Large intestine (tissue), 3 donors: Measurements from ENCODE around the gene SLC45A1. TPM values are rescaled to one million over a fixed set of nuclear protein-coding genes. Genes with fewer than 3 reads are reported as not detected.

ENCODE experiments used
- DNase-seq, 2 donors: peaks; one replicate each; pipeline versions ENCODE4 v3.0.0 to v3.0.0-alpha.2; 2013
- H3K27ac ChIP-seq: one replicate; pipeline ENCODE4 v1.5.1; 2013; ENCODE audit warnings: low read length
- H3K27me3 ChIP-seq: 2 replicates; pipeline ENCODE4 v1.6.1; 2013; ENCODE audit warnings: low read length; ENCODE audit not compliant: control insufficient read depth, insufficient read depth
- H3K36me3 ChIP-seq: 2 replicates; pipeline ENCODE4 v1.6.1; 2013; ENCODE audit warnings: low read length; ENCODE audit not compliant: control insufficient read depth, insufficient read depth
- H3K4me1 ChIP-seq: one replicate; pipeline ENCODE4 v1.6.1; 2013; ENCODE audit warnings: low read length; ENCODE audit not compliant: control insufficient read depth, insufficient read depth
- H3K4me3 ChIP-seq: one replicate; pipeline ENCODE4 v1.5.1; 2013; ENCODE audit warnings: low read length
- H3K9me3 ChIP-seq: one replicate; pipeline ENCODE4 v1.6.1; 2013; ENCODE audit warnings: mild to moderate bottlenecking, low read depth, low read length, moderate library complexity; ENCODE audit not compliant: control insufficient read depth
- WGBS: methylation state at CpG from one replicate; pipeline ENCODE4 v1.1.5; 2013; ENCODE audit warnings: low lambda C conversion rate; ENCODE audit not compliant: insufficient coverage; 5-methylcytosine and 5-hydroxymethylcytosine counted together
- polyA plus RNA-seq: library from polyadenylated mRNA; unstranded; fragments of 120-200 nt; gene quantifications from one replicate; pipeline ENCODE4 v1.2.1, GENCODE V29; 2013

Gene SLC45A1
- polyA plus RNA-seq, 1 donor = 2.0 TPM

DNA sequence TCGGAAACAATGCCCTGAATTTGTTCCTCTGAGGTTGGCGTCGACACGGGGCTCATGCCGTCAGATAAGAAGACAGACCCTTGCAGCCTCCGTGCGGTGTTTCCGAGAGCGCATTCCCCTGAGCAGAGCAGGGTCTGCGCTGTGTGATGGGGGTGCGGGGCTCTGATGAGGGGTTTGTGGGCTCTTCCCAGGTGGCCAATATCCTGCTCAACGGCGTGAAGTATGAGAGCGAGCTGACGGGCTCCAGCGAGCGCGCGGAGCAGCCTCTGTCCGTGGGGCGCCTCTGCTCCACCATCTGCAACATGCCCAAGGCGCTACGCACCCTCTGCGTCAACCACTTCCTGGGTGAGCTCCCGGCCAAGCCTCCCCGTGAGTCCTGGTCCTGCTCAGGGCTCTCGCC, 17.3 kb downstream of the SLC45A1 start:
- Histone ChIP-seq H3K27me3 (no peaks in the 10 kb centered on the region), H3K27ac (no peak overlapping the region), H3K9me3 (no peaks in the 10 kb centered on the region), H3K4me3 (no peak overlapping the region), H3K4me1 (no peaks in the 10 kb centered on the region), H3K36me3 (no peaks in the 10 kb centered on the region)
- no peak for DNase-seq
- no CpG with 5 or more reads among the region's 27 CpGs for WGBS

DNA sequence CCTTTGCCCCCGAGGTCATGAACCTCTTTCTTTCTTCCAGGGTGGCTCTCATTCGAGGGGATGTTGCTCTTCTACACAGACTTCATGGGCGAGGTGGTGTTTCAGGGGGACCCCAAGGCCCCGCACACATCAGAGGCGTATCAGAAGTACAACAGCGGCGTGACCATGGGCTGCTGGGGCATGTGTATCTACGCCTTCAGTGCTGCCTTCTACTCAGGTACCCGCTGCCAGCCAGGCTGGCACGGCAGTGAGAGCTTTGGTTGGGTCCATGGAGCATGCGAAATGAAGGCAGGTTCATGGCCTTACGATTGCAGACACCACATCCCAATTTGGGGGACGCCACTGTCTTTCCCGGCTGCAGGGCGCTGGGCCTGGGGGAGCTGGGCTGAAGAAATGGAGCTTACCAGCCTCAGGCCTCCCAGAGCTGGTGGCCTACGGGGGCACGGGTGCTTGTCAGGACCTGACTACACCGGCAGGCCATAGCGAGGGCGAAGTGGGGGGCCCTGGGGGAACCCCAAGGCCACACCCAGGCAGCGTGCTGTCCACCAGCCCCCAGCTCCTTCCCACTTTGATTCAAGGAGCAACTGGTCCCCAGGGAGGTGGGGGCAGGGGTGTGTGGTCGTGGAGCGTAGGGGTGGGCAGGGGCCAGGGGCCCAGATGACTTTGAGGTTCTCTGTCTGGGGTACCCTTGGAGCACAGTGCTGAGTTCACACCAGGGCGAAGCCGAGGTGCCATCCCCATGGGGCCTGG, 20.0 kb downstream of the SLC45A1 start:
- no peak overlapping the region for H3K4me3 ChIP-seq
- DNase-seq = no peak
- WGBS = no CpG with 5 or more reads among the region's 25 CpGs
- H3K36me3 ChIP-seq = no peaks in the 10 kb centered on the region
- H3K27ac ChIP-seq = no peak overlapping the region
- H3K9me3 ChIP-seq = no peaks in the 10 kb centered on the region
- H3K27me3 ChIP-seq = no peaks in the 10 kb centered on the region
- H3K4me1 ChIP-seq = no peaks in the 10 kb centered on the region

DNA sequence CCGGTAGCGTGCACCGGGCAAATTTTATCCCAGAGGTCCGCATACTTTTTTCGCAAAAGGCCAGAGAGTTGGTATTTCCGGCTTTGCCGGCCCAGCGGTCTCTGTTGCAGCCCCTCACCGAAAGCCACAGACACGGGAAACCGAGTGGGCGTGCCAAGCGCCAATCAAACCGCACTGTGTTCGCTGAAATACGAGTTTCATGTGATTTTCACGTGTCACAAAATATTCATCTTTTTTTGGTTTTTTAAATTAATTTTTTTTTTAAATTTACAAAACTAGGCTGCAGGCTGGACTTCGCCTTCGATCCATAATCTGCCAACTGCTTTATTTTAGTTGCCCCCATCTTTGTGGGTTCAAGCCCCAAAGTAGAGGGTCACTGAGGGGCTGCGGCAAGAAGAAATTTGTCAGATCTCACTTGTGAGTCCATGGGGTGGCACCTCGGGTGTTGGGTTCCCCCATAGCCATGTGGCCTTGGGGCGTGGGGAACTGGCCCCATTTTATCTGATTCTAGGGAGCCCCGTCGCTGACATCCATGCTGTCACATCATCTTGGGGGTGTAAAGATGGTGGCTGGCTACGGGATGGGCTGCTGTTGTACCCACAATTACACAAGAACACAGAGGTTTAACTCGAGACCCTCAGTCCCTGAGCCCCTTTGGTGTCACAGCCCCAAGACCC, 20.8 kb downstream of the SLC45A1 start:
- Histone ChIP-seq H3K27me3 (no peaks in the 10 kb centered on the region), H3K4me1 (peaks cover 4% of the 10 kb centered on the region), H3K4me3 (no peak overlapping the region), H3K36me3 (no peaks in the 10 kb centered on the region), H3K9me3 (no peaks in the 10 kb centered on the region), H3K27ac (no peak overlapping the region)
- no peak for DNase-seq
- WGBS = 92% methylated on average over 11 of the region's 26 CpGs

DNA sequence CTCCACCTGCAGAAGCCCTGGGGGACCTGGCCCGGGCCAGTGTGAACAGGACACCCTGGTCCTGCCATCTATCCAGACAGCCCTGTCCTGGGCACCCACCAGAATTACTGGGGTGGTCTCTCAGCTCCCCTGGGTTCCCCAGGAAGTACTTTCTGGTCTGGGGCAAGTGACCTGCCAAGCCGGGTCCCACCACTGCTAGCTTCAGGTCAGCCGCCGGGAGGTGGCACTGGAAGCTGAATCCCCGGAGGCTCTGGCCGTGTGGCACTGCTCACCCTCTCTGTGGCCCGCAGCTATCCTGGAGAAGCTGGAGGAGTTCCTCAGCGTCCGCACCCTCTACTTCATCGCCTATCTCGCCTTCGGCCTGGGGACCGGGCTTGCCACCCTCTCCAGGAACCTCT, 21.3 kb downstream of the SLC45A1 start:
- no peaks in the 10 kb centered on the region for H3K36me3 ChIP-seq
- no peak for DNase-seq
- WGBS = no CpG with 5 or more reads among the region's 13 CpGs
- H3K4me1 ChIP-seq = peaks cover 7% of the 10 kb centered on the region
- H3K9me3 ChIP-seq = no peaks in the 10 kb centered on the region
- no peak overlapping the region for H3K27ac ChIP-seq
- no peak overlapping the region for H3K4me3 ChIP-seq
- H3K27me3 ChIP-seq = no peaks in the 10 kb centered on the region

DNA sequence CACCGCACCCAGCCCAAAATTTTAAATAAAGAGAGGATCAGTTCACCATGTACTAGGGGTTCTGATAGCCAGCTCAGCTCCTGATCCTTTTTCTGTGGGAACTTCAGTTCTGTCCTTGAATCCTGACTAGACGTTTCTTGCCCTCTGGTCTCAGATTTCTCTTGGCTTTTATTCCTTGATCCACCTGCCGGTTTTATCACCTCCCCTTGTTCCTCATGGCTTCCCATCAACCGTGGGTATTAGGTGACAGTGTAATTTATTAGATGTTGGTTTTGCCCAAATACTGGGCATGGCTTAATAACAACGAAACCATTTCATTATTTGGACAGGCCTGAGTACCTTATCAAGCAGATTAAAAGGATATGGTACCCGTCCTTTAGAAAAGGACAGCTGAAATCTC, 22.5 kb downstream of the SLC45A1 start:
- DNase-seq = no peak
- H3K36me3 ChIP-seq = no peaks in the 10 kb centered on the region
- H3K27me3 ChIP-seq = no peaks in the 10 kb centered on the region
- no peak overlapping the region for H3K27ac ChIP-seq
- H3K4me1 ChIP-seq = peaks cover 7% of the 10 kb centered on the region
- H3K9me3 ChIP-seq = no peaks in the 10 kb centered on the region
- no peak overlapping the region for H3K4me3 ChIP-seq
- WGBS = 68% methylated on average over 3 of the region's 6 CpGs

DNA sequence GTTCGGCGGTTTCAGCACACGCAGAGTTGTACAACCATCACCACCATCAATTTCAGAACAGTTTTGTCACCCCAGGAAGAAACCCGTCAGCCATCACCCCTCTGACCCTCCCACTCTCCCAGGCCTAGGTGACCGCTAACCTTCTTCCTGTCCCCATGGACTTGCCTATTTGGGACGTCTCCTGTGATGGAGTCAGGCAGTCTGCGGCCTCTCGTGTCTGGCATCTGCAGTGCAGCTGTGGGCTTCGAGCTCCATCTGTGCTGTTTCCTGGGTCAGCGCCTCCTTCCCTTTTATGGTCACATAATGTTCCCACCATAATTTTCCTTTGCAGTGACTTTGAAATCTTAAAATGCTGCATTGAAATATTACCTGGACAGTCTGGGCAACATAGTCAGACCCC, 24.4 kb downstream of the SLC45A1 start:
- H3K36me3 ChIP-seq = no peaks in the 10 kb centered on the region
- no peak for DNase-seq
- no peak overlapping the region for H3K4me3 ChIP-seq
- no CpG with 5 or more reads among the region's 10 CpGs for WGBS
- no peaks in the 10 kb centered on the region for H3K9me3 ChIP-seq
- H3K27ac ChIP-seq = no peak overlapping the region
- no peaks in the 10 kb centered on the region for H3K27me3 ChIP-seq
- peaks cover 7% of the 10 kb centered on the region for H3K4me1 ChIP-seq

DNA sequence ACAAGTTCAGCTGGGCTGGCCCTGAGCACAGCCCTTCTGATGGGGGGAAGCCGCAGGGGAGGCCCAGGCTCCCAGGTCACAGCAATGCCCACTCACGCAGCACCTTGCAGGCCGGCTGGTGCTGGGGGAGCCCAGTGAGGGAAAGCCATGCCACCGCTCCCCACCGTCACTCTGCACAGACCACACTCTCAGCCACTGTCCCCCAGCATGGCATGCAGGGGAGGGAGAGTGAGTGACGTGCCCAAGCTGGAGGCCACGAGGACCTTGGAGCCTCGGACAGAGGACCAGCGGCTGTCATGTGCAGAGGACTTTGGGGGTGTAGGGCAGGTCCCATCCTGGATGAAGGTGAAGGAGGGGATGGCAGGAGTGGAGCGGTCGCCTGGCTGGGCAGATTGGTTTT, 25.1 kb downstream of the SLC45A1 start:
- Histone ChIP-seq H3K4me3 (no peak overlapping the region), H3K27me3 (no peaks in the 10 kb centered on the region), H3K27ac (peak overlapping the region; percentile 35), H3K9me3 (no peaks in the 10 kb centered on the region), H3K4me1 (peaks cover 7% of the 10 kb centered on the region), H3K36me3 (no peaks in the 10 kb centered on the region)
- DNase-seq = no peak
- WGBS = no CpG with 5 or more reads among the region's 11 CpGs

DNA sequence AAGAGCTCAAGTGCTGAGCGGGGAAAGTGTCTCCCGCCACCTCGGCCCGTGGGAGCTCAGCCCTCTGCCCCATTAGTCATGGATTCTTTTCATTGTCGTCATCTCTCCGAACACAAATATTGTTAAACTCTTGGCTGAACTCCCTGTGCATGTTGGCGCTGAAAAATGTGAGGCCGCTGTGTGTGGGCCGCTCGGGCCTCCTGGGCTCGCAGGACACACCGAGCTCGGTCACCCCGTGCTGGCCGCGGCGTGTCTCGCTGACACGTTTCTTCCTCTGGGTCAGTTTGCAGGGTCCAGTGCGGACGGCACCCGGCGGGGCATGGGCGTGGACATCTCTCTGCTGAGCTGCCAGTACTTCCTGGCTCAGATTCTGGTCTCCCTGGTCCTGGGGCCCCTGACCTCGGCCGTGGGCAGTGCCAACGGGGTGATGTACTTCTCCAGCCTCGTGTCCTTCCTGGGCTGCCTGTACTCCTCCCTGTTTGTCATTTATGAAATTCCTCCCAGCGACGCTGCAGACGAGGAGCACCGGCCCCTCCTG, 25.6 kb downstream of the SLC45A1 start:
- no peak overlapping the region for H3K4me3 ChIP-seq
- no peaks in the 10 kb centered on the region for H3K36me3 ChIP-seq
- WGBS = no CpG with 5 or more reads among the region's 32 CpGs
- peaks cover 7% of the 10 kb centered on the region for H3K4me1 ChIP-seq
- peak; percentile 54 to 64 for DNase-seq
- no peaks in the 10 kb centered on the region for H3K9me3 ChIP-seq
- H3K27ac ChIP-seq = peak overlapping the region; percentile 56
- H3K27me3 ChIP-seq = no peaks in the 10 kb centered on the region

DNA sequence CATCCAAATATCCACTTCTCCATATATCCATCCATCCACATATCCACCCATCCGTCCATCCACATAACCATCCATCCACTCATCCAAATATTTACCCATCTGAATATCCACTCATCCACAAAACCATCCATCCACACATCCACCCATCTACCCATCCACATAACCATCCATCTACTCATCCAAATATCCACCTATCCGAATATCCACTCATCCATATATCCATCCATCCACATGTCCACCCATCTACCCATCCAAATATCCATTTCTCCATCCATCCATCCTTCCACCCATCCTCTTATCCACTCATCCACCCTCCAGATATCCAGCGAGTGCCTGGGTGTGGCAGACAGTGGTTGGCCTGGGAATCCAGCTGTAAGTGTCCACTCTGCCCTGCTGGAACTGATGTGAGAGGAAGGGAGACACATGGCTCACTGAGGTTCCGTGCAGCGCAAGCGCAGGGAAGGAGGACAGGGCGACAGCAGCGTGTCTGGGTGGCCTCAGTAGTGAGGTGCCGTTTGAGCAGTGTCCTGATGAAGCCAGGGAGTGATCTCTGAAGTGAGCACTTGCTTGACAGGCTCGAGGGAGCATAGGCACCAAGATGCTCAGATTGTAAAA, 27.1 kb downstream of the SLC45A1 start:
- Histone ChIP-seq H3K27ac (no peak overlapping the region), H3K9me3 (no peaks in the 10 kb centered on the region), H3K4me1 (peaks cover 10% of the 10 kb centered on the region), H3K36me3 (no peaks in the 10 kb centered on the region), H3K4me3 (no peak overlapping the region), H3K27me3 (no peaks in the 10 kb centered on the region)
- 71% methylated on average over 2 of the region's 10 CpGs for WGBS
- DNase-seq = no peak

DNA sequence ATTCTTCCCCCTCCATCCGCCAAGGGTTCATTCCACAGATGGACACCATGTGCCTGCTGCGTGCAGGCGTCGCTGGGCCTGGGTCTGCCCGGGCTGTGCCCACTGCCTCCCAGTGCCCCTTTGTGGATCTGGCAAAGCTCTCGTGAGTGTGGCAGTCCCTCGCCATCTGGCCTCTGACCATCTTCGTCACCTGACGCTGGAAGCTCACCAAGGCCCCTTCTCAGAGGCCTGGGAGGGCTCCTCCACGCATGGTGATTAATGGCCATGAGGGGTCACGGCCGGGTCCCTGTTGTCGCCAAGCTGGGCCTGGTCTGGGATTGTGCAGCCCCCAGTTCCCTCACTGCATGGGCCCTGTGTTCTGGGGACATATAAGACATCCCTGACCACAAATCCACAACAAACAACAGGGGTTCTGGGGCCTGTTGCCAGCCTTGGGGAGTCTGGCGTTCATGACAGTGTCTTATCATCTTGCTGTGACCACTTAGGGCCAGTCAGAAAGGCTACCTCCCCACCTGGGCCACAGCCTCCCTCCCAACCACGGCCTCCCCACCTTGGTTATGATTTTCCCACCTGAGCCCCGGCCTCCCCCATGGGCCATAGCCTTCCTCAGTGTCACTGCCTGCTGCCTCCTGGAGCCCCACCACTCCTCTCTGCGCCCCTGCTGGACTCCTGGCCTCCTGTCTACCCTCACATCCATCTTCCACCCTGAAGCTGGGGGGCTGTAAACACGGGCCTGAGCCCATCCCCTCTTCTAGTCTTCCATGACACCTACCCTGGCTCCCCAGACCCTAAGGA, 27.9 kb downstream of the SLC45A1 start:
- no peak for DNase-seq
- peaks cover 10% of the 10 kb centered on the region for H3K4me1 ChIP-seq
- no peaks in the 10 kb centered on the region for H3K36me3 ChIP-seq
- no peaks in the 10 kb centered on the region for H3K9me3 ChIP-seq
- no peaks in the 10 kb centered on the region for H3K27me3 ChIP-seq
- no peak overlapping the region for H3K27ac ChIP-seq
- WGBS = no CpG with 5 or more reads among the region's 18 CpGs
- H3K4me3 ChIP-seq = no peak overlapping the region
